OCI-LY3 (cell line): ENCODE results near the gene ZBBX.
"Not testable (repeated sequence)": the region's sequence is repeated elsewhere in the genome, so short reads cannot be mapped to it uniquely, and the experiment has no call there.

Experiments used
- H2AFZ ChIP-seq: fragments of 200-600, 300-600 bp; shearing (Covaris generic); 2 replicates; pipeline ENCODE4 v1.6.0; 2014; ENCODE audit warnings: antibody characterized with exemption, low read depth, low read length
- H3K27ac ChIP-seq: fragments of 200-600, 300-600 bp; sonication (generic); 2 replicates; pipeline ENCODE4 v1.5.1; 2014; ENCODE audit warnings: mild to moderate bottlenecking, low read length, moderate library complexity, mixed read lengths
- H3K27me3 ChIP-seq: fragments of 200-600, 300-600 bp; sonication (generic); 2 replicates; pipeline ENCODE4 v1.6.1; 2014; ENCODE audit warnings: low read depth, low read length, mixed read lengths
- H3K36me3 ChIP-seq: fragments of 200-600, 300-600 bp; sonication (generic); replicated peaks from 2 replicates; pipeline ENCODE3; 2014; ENCODE audit warnings: low read depth, low read length, mixed read lengths
- H3K4me1 ChIP-seq: fragments of 300-600, 200-600 bp; sonication (generic); 2 replicates; pipeline ENCODE4 v1.6.1; 2014; ENCODE audit warnings: low read length, mixed read lengths
- H3K4me2 ChIP-seq: fragments of 200-600, 300-600 bp; sonication (generic); 2 replicates; pipeline ENCODE4 v1.6.1; 2014; ENCODE audit warnings: low read length, mixed read lengths
- H3K4me3 ChIP-seq: fragments of 300-600, 200-600 bp; sonication (generic); 2 replicates; pipeline ENCODE4 v1.5.1; 2014; ENCODE audit warnings: antibody characterized with exemption, mild to moderate bottlenecking, low read length, moderate library complexity
- H3K79me2 ChIP-seq: fragments of 300-600, 200-600 bp; shearing (Covaris generic); 2 replicates; pipeline ENCODE4 v1.6.1; 2014; ENCODE audit warnings: mild to moderate bottlenecking, low read length, mixed read lengths
- H3K9ac ChIP-seq: fragments of 300-600, 200-600 bp; shearing (Covaris generic); 2 replicates; pipeline ENCODE4 v1.6.0; 2014; ENCODE audit warnings: mild to moderate bottlenecking, low read length, moderate library complexity
- H3K9me3 ChIP-seq: fragments of 200-600, 300-600 bp; shearing (Covaris generic); 2 replicates; pipeline ENCODE4 v1.6.1; 2014; ENCODE audit warnings: low read length, mixed read lengths; ENCODE audit not compliant: insufficient read depth
- H4K20me1 ChIP-seq: fragments of 200-600, 300-600 bp; sonication (generic); 2 replicates; pipeline ENCODE4 v1.6.1; 2016; ENCODE audit warnings: low read length, mixed read lengths; ENCODE audit not compliant: insufficient read depth
- EZH2phosphoT487 ChIP-seq: fragments of 200-600 bp; shearing (Covaris generic); IDR thresholded peaks from 2 replicates; pipeline ENCODE4 v1.6.1; 2018; ENCODE audit warnings: antibody characterized with exemption, mixed run types, low read depth
- TF ChIP-seq, protein P1 (sequence below): fragments of 200-600, 300-600 bp; sonication (generic); IDR thresholded peaks from 2 replicates; pipeline ENCODE4 v1.5.1; 2014; ENCODE audit warnings: antibody characterized with exemption, low read length, low read depth

ZBBX gene, protein sequence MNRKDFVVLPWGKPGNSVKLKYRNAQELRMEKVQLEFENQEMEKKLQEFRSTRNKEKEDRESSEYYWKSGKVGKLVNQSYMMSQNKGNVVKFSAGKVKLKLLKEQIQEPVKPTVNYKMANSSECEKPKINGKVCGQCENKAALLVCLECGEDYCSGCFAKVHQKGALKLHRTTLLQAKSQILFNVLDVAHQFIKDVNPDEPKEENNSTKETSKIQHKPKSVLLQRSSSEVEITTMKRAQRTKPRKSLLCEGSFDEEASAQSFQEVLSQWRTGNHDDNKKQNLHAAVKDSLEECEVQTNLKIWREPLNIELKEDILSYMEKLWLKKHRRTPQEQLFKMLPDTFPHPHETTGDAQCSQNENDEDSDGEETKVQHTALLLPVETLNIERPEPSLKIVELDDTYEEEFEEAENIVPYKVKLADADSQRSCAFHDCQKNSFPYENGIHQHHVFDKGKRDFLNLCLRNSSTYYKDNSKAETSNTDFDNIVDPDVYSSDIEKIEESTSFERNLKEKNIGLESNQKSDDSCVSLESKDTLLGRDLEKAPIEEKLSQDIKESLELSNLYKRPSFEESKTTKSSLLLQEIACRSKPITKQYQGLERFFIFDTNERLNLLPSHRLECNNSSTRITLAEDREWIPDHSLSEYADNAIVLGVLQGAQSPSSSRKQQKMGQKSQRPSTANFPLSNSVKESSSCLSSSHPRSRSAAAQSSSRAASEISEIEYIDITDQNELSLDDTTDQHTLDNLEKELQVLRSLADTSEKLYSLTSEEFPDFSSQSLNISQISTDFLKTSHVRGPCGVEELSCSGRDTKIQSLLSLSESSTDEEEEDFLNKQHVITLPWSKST

DNA sequence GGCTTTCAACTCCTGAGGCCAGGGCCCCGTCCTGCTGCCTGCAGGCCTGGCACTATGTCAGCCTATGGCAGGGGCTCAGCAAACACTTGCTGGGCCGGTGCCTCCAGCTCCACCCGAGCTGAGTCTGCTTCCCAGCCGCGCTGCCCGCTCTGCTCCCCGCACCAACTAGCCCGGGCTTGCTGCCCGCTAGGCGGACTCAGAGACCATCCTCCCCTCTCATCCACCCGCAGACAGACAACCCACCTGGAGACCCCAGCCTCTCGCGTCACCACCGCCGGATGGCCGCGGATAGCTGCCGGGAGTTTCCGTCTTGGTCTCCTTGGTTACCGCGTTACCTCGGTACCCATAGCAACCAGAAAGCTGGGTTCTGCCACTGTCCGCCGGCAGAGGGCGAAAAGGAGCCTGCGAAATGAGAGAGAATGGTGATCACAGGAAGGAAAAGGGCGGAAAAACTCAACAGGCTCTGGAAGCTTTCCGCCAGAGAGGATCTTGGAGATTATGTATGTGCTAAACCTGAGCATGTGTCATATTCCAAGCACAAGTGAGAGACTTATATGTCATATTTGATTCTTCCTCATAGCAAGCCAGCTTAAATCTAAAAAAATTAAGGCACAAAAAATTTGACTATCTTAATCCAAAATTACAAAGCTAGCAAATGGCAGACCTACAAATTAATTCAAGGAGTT, at the start of gene ZBBX:
ZBBX (minus strand) TSS at position 294 of the 686 bp plus-strand sequence. CDS start 7,396 bp downstream, outside the sequence.
- 0 out of 2 replicates have a peak within 1 kb of the TSS, but pooled peaks have one; percentile 11 for H3K9ac ChIP-seq
- H3K9me3 ChIP-seq, result no peaks in the 10 kb centered on the region
- no peaks in the 10 kb centered on the region for H3K79me2 ChIP-seq
- peak within 1 kb of the TSS; percentile 78 for H3K4me3 ChIP-seq
- H3K4me2 ChIP-seq, result peak within 1 kb of the TSS; percentile 52
- H3K4me1 ChIP-seq, result peaks cover 4% of the 10 kb centered on the region
- H3K27me3 ChIP-seq, result no peaks in the 10 kb centered on the region
- TF ChIP-seq EZH2phosphoT487, result no peak
- TF ChIP-seq, protein P1, sequence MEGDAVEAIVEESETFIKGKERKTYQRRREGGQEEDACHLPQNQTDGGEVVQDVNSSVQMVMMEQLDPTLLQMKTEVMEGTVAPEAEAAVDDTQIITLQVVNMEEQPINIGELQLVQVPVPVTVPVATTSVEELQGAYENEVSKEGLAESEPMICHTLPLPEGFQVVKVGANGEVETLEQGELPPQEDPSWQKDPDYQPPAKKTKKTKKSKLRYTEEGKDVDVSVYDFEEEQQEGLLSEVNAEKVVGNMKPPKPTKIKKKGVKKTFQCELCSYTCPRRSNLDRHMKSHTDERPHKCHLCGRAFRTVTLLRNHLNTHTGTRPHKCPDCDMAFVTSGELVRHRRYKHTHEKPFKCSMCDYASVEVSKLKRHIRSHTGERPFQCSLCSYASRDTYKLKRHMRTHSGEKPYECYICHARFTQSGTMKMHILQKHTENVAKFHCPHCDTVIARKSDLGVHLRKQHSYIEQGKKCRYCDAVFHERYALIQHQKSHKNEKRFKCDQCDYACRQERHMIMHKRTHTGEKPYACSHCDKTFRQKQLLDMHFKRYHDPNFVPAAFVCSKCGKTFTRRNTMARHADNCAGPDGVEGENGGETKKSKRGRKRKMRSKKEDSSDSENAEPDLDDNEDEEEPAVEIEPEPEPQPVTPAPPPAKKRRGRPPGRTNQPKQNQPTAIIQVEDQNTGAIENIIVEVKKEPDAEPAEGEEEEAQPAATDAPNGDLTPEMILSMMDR, result peak; percentile 87
- H3K27ac ChIP-seq, result no peak within 1 kb of the TSS
- H3K36me3 ChIP-seq, result no peaks in the 10 kb centered on the region
- no peaks in the 10 kb centered on the region for H4K20me1 ChIP-seq
- peak within 1 kb of the TSS; percentile 76 for H2AFZ ChIP-seq

DNA sequence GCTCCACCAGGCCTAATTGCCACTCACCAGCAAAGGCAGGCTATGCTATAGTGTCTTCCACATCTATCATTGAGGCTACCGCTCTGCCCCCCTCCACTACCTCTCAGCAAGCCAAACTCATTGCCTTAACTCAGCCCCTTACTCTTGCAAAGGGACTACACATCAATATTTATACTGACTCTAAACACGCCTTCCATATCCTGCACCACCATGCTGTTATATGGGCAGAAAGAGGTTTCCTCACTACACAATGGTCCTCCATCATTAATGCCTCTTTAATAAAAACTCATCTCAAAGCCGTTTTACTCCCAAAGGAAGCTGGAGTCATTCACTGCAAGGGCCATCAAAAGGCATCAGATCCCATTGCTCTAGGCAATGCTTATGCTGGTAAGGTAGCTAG, 46.9 kb upstream of the ZBBX start:
- not testable (repeated sequence) for H2AFZ ChIP-seq, H3K27ac ChIP-seq, H3K27me3 ChIP-seq, H3K4me3 ChIP-seq, H3K79me2 ChIP-seq, H3K36me3 ChIP-seq, H3K9ac ChIP-seq, H4K20me1 ChIP-seq, H3K9me3 ChIP-seq, H3K4me1 ChIP-seq, H3K4me2 ChIP-seq

DNA sequence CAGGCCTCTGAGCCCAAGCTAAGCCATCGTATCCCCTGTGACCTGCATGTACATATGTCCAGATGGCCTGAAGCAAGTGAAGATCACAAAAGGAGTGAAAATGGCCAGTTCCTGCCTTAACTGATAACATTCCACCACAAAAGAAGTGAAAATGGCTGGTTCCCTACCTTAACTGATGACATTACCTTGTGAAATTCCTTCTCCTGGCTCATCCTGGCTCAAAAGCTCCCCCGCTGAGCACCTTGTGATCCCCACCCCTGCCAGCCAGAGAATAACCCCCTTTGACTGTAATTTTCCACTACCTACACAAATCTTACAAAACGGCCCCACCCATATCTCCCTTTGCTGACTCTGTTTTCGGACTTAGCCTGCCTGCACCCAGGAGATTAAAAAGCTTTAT, 42.3 kb upstream of the ZBBX start:
- not testable (repeated sequence) for H3K27ac ChIP-seq, H3K36me3 ChIP-seq, H3K4me3 ChIP-seq, H3K4me1 ChIP-seq, H3K4me2 ChIP-seq, H4K20me1 ChIP-seq, H3K27me3 ChIP-seq, H3K9ac ChIP-seq, H3K9me3 ChIP-seq, H3K79me2 ChIP-seq, H2AFZ ChIP-seq

DNA sequence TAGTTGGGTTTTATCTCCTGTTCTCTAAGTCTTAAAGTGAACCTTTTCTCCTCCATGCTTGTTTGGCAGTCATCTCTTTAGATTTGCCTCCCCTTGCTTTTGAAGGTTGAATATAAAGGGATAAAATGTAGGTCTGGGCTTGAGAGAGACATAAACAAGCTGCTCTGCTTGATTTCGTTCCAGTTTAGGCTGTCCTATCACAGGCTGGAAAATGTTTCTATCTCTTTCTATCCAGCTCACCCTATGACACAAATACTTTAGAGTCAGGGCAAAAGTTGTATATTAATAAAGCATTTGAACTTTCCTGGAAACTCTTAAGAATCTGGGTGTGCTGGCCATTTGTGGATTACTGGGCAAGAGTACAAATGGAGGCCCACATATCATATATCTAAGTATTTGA, 29.5 kb upstream of the ZBBX start:
- H3K9ac ChIP-seq, result no peak overlapping the region
- no peak for TF ChIP-seq EZH2phosphoT487
- TF ChIP-seq, protein P1, result no peak
- no peaks in the 10 kb centered on the region for H3K27me3 ChIP-seq
- H3K4me1 ChIP-seq, result no peaks in the 10 kb centered on the region
- H3K4me3 ChIP-seq, result no peak overlapping the region
- H3K4me2 ChIP-seq, result no peak overlapping the region
- no peaks in the 10 kb centered on the region for H3K79me2 ChIP-seq
- no peaks in the 10 kb centered on the region for H3K9me3 ChIP-seq
- no peaks in the 10 kb centered on the region for H3K36me3 ChIP-seq
- H2AFZ ChIP-seq, result no peak overlapping the region
- H4K20me1 ChIP-seq, result no peaks in the 10 kb centered on the region
- no peak overlapping the region for H3K27ac ChIP-seq
